CD4-positive, alpha-beta T cell treated with Interleukin-15 for 4 hours (primary cell): ENCODE measurements around the gene CDH9.

ENCODE experiments used
- DNase-seq: peaks from one replicate; pipeline ENCODE4 v3.0.0-alpha.2; 2020; ENCODE audit warnings: low spot score

CDH9 gene, protein sequence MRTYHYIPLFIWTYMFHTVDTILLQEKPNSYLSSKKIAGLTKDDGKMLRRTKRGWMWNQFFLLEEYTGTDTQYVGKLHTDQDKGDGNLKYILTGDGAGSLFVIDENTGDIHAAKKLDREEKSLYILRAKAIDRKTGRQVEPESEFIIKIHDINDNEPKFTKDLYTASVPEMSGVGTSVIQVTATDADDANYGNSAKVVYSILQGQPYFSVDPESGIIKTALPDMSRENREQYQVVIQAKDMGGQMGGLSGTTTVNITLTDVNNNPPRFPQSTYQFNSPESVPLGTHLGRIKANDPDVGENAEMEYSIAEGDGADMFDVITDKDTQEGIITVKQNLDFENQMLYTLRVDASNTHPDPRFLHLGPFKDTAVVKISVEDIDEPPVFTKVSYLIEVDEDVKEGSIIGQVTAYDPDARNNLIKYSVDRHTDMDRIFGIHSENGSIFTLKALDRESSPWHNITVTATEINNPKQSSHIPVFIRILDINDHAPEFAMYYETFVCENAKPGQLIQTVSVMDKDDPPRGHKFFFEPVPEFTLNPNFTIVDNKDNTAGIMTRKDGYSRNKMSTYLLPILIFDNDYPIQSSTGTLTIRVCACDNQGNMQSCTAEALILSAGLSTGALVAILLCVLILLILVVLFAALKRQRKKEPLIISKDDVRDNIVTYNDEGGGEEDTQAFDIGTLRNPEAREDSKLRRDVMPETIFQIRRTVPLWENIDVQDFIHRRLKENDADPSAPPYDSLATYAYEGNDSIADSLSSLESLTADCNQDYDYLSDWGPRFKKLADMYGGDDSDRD

DNA sequence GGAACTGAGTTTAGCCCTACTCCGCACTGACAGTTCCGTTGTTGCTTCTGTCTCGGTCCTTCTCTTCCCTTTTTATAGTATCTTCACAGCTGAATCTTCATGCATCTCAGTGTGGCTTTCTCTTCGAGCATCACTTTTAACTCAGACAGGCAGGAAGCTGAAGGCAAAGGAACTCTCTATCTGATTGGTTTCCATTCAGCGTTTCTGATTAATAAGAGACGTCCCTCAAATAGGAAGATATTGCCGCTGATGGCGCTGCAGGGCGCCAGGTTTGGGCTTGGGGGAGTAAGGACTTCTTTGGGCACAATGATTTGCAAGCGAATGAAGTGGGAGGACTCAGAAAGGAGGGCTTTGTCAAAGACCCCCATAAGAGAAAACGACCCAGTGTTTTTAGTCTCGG, at the start of gene CDH9:
CDH9 (minus strand) TSS at position 111 of the 400 bp plus-strand sequence. CDS start 50,253 bp downstream, outside the sequence.
- no peak for DNase-seq

DNA sequence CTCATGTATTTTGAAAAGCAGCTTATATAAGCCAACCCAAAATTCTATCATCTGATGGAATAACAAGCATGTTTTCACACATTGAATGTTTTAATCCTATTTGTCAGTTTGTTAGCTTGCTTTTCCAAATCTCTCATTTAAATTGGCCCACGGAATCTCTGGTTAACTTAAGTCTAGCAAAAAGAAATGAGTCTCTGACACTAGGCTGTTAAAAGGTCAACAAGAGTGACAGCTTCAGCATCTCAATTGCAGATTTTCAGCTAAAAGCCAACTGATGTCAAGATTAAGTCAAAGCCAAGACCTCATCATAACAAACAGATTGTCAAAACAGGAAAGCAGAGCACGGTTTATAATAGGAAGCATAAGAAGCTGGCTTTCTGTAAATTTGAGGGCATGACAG, 49.4 kb upstream of the CDH9 start:
- DNase-seq, result no peak

DNA sequence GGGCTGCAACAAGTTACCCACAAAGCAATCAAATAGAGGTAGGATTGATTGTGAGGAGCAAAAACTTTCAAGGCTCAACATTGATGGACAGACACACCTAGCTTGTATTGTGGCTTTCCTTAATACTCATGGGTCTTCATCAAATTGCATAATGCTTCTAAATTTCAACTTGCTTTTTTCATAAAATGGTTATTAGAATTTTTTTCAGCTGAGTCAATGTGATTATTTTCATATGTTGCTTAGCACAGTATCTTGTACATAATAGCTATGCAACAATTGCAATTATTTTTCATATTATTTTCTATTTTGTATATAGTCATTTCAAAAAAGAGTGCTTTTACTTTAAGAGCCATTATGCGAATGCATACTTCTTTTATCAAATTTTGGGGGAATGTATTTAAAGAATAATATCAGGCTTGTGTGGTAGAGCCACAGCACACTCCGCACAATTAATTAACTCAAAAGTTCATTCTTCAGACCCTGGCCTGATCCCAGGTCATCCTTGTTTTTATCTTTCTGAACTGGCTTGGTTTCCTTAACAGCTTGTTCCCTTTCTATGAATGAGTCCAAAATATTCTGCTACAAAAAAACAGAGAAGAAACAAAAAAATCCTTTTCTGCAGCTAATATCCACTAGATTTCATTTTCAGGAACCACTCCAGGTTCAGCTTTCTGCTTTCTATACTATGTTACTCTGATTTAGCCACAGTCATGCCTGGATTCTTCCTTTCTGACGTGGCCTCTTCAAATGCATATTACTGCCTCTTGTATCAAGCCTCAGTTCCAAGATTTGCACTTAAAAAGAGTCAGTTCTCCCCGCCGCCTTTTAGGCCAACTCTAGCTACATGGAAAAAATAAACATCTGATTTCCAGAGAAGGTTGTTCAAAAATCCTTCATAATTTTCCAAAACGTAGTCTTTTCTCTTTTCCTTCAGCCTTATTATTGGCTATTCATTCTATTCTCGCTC, 45.3 kb upstream of the CDH9 start:
- DNase-seq, result no peak

DNA sequence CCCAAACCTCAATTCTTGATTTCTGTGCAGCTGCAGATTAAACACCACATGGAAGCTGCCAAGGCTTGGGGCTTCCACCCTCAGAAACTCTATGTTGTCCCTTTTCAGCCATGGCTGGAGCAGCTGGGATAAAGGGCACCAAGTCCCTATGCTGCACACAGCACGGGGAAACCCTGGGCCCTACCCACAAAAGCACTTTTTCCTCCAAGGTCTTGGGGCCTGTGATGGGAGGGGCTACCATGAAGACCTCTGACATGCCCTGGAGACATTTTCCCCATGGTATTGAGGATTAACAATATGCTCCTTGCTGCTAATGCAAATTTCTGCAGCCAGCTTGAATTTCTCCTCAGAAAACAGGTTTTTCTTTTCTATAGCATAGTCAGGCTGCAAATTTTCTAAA, 41.8 kb upstream of the CDH9 start:
- DNase-seq, result no peak

DNA sequence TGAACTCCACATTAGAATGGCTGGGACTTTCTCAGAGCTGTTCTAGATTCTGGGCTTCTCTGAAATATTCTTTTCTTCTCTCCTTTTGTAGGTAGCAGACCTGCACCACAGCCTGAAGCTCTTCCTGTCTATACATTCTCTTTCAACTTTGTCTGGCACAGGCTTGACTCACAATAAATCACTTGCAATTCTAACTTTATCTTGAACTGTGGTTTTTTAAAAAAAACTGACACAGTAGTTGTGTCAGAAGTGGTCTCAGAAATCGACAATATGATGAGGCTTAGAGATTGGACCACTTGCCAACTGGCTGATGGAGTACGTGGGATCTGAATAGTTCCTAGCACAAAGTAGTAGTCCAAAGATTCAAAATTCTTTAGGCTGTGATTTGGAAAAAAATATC, 24.1 kb upstream of the CDH9 start:
- DNase-seq, result no peak

DNA sequence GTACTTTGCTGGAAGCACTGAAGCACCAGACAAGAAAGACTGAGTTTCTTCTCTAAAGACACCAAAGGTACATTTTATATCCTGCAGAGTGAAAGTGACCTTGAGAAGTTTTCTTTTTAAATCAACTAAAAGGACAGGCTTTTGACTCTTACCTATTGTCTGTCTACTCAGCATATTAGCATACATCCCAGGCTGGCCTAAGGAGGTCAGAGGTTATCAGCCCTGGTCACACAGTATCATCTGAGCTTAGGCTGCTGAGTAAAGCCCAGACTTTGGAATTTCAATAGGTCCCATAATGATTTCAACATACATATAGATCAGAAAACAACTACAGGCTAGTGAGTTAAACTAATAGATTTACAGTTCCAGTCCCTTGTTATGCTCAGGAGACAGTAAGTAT, 10.1 kb upstream of the CDH9 start:
- no peak for DNase-seq

DNA sequence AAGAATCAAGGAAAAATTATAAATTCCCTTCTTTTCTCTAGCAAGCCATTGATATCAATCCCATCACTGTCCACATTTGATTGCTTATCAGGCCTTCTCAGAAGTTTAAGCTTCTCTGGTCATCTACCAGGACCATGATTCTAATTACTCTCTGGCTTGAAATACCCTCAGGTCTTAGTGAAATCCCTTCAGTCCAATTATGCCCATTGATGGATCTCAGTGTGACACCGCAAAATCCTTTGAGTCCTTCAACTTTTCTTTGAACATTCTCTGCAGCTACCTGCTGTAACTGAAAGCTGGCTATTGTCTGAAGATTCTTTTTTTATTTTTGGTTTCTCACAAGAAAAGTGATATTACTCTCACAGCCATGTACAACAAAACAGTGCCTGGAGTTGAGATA, 3.0 kb upstream of the CDH9 start:
- no peak for DNase-seq

DNA sequence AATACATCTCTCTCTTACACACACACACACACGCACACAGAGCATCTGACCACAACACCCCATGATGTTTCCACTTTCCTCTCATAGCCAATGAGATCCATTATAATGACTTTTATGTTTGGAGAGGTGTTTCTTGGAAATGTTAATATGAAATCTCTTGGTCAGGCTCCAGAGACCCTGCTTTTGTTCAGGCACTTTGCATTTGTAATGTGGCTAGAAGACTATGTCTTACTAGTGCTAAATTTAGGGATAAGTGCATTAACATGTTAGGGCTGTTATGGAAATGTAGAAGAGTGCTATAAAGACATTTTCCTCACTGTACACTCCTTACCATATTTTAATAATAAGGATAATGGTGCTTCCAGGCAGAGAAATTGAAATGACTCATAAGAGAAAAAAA, 3.8 kb downstream of the CDH9 start:
- DNase-seq, result no peak

DNA sequence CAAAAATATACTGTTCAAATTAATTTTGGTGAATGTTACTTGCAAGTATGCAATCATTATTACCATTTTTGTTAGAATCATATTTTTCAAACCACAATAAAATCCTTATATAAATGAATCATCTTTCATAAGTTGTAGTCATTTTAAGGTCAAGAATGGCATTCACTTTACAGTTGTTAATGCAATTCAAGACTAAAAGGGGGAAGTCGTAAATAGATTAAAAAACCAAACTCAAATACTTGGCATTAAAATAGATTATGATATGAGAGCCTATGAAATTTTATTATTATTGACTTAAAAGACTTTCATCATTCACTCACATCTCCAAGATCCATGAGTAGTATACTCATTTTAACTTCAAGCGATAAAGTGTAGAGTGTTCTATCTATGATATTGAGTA, 11.6 kb downstream of the CDH9 start:
- DNase-seq, result no peak

DNA sequence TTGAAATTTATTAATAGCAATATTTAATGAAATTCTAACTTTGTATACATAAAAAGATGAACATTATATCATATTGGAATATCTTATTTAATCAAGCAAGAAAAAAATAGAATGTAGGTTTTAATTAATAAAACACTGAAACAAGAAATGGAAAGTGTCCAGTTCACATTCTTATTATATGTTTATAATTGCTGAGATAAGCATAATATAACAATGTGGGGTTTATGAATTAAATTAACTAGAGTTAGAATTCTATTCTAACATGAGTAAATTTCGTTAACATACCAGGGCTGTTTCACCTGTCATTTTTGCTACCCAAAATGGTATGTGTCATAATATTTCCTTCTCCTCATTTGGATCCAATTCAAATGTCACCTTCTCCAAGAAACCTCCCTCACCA, 12.3 kb downstream of the CDH9 start:
- DNase-seq, result no peak

DNA sequence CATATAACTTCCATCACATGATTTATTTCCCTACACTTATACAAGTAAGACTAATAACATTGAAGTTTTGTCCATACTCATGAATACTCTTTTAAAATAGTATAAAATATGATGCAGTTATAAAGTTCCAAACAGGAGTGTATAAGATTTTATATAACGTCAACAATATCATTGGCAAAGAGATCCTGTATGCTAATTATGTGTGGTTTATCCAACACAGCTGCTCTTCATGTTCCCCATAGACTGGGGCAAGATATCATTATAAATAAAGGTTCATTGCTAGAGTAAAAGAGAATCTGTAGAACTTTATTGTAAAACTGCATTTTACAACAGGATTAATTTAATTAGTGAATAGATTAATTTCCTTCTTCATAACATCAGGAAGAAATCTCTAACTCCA, 16.9 kb downstream of the CDH9 start:
- no peak for DNase-seq

DNA sequence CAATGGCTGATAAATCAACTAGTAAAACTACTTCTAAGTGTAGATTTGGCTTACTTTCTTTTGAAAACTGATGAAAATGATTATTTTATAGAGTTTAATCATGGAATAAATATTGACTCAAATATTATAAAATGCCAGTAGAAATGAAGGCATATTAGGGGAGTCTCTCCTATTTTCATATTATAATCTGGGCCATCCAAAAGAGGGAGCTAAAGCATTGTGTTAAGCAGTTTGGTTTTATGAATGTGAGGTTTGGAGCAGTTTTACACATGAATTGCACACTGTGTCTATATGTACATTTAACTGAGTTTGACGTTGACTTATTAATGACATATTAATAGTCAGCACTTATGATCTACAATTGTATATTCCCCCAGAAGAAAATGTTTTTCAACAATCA, 17.4 kb downstream of the CDH9 start:
- DNase-seq, result no peak

DNA sequence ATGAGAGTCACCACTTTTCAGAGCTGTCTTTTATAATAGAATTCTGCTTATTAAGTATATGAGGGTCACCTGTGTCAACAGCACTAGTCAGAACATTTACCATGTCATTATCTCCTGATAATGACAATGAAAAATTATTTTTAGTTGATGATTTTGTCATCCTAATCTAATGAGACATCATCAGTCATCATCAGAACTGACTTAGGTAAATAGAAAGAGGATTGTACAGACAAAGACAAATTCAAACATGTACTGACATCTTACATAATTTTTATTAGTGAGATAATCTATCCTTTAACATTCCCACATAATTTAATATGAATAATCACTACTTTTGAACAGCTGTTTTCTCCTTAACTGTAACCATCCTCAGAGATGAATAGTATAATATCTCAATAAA, 22.6 kb downstream of the CDH9 start:
- no peak for DNase-seq

DNA sequence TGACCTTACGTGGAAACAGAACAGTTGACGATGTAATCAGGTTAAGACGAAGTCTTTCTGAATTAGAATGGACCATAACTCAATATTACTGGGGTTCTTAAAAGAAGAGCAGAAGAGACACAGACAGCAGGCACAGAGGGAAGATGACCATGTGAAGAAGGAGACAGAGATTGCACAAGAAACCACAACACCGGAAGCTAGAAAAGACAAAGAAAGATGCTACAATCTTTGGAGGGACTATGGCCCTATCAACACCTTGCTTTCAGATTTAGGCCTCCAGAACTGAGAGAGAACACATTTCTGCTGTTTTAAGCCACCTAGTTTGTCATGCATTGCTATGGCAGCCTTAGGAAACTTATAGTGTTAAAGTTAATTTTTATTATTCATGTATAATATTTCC, 27.1 kb downstream of the CDH9 start:
- DNase-seq, result no peak

DNA sequence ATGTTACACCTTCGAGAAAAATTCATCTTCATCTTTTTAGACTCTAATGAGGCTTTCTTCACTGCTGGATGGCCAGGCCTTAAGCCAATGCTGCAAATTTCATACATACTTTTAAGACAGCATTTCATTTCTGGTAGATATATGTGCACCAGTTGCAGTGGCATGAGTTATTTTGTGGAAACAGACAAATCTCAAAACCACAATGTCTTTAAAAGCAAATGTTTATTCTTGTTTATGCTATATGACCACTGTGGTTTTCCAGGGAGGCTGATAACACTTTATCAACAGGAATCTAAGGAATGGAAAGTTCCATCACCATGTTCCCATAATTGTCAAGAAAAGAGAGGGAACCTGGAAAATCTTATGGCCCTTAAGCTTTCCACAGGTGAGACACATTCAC, 27.7 kb downstream of the CDH9 start:
- no peak for DNase-seq

DNA sequence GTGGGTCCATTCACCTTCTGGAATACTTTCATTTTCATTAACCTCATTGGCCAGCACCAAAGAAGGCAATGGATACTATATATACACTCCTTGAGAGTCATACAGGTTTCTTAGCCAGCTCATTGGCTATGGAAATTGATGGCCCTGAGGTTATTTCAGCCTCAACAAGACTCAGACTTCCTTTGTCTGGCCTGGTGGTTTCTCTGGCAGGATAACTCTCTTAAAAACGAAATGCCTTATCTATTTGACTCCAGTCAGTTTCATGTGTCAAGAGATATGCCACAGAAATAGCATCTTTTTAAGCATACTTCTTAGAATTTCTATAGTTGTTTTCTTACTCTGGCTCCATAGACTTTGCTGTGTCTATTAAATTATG, 28.9 kb downstream of the CDH9 start:
- no peak for DNase-seq

DNA sequence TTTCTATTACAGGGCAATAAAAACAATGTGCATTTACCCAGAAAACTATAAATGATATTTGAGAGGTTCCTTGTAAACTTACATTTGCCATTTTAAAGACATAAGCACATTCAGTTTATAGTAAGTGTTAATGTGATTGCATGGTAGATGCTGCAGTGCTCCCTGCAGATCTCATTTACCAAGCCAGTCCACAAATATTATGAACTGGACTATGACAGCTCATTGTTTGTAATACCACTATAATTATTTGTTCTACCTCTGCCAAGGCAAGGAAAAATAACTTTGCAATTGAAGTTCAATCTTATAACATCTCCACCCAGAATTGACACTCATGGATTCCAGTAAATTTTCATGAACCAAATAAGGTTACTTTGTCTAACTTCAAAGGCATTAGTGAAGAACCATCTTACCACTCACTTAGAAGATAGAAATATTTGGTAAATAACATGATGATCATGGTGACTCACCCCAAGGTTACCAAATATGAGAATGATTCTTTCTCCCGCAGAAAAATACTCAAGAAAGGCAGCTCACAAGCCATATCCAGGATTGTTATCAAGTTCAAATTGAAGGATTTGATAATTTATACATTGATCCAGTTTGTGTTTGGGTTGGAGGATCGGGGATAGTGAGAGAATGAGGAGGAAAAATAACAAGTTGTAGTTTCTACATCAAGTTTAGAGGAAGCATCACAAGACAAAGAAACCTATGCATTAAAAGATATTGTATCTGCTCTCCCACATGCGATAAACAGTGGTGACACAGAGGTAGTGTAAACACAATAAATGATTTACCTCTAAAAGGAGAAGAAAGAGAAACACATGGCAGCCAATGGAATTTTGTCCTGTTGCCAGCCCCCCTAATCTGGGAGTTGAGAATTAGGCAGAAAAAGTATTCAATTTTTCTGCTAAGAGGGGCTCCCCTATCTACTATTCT, 29.5 kb downstream of the CDH9 start:
- DNase-seq, result no peak

DNA sequence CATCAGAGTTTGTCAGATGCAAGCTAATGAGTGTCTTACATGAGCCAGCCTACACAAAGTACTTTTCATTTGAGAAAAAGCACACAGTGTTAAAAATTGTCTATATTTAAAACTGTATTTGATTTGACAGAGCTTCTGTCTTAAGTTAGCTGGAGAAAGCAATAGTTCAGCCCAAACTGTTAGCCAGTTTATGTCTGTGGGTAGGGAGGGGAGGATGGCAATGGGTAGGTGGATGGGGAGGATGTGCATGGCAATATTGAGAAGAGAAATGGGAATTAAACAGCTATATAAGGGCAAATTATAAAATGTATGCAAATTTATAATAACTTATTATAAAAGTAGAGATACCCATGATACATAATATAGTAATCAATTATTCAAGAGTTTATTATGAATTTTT, 31.3 kb downstream of the CDH9 start:
- no peak for DNase-seq

DNA sequence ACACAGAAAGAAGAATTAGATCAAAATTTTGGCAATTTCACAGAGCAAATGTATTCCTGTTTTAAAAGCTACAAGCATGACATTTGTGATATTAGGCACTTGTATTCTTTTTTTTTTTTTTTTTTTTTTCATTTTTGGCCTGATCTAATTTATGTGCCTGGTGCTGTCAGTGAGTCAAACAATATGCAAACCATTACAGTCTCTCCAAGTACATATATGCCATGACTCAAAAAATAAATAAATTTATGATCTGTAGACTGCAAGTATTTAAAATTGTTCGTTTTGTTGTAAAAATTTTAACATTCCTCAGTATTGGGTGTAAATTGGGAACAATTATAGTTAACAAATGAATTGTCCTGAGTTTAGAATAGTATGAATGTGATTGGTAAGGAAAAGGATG, 51.4 kb downstream of the CDH9 start:
- no peak for DNase-seq

DNA sequence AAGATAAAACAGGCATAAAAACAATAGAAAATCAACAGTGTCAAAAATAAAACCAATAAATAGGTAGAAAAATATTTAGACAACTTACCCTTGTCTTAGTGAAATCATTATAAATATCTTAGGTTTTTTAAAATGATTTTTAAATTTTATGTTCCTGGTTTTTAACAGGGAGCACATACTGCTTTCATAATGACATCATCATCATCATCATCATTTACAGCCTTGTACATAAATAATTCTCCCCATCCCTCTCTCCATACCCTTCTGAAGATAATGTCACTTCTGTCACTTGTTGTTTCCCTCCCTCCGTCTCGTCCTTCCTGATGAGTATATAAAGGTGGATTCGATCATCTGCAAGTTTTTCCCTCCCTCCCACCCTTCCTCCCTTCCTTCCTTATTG, 56.6 kb downstream of the CDH9 start:
- no peak for DNase-seq

DNA sequence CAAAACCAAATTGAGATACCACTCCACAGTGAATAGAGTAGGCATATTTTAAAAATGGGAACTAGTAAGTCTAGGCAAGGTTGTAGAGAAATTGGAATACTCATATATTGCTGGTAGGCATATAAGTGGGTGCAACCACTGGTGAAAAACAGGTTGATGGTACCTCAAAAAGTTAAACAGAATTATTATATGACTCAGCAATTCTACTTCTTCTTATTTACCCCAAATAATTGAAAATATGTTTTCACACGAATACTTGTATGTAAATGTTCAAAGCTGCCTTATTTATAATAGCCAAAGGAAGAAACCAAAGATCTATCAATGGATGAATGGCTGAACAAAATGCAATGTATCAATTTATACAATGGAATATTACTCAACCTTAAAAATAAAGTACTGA, 79.1 kb downstream of the CDH9 start:
- no peak for DNase-seq
